GM19455 (cell line): Measurements from ENCODE around the gene ANTKMT.
"Not testable (repeated sequence)": the region's sequence is repeated elsewhere in the genome, so short reads cannot be mapped to it uniquely, and the experiment has no call there.

Source experiments
- ATAC-seq: cut with Tn5 transposase; IDR thresholded peaks from one replicate; pipeline ENCODE4 v1.9.1; 2021; ENCODE audit not compliant: unreplicated experiment

Gene ANTKMT

GRCh38 chr16:680967-681745 lies 39.8 kb upstream of the ANTKMT start:
- ATAC-seq: no peak

- ATAC-seq: no peak
Measured at GRCh38 chr16:681746-682427, 39.1 kb upstream of the ANTKMT start.

GRCh38 chr16:682493-683395 lies 38.2 kb upstream of the ANTKMT start:
- no peak for ATAC-seq

GRCh38 chr16:683396-684070 lies 37.4 kb upstream of the ANTKMT start:
- no peak for ATAC-seq

- peak; percentile 52 for ATAC-seq
Measured at GRCh38 chr16:684071-684794, 36.7 kb upstream of the ANTKMT start, which contains the start of gene JMJD8. TSS of gene JMJD8 (minus strand) at chr16:684334. CDS start at chr16:684319, 15 bp downstream.

GRCh38 chr16:684961-685696 lies 35.8 kb upstream of the ANTKMT start:
- no peak for ATAC-seq

- no peak for ATAC-seq
Measured at GRCh38 chr16:685967-686366, 35.0 kb upstream of the ANTKMT start.

- ATAC-seq: no peak
Measured at GRCh38 chr16:686459-687260, 34.3 kb upstream of the ANTKMT start.

- no peak for ATAC-seq
Measured at GRCh38 chr16:687499-687898, 33.4 kb upstream of the ANTKMT start.

- ATAC-seq: no peak
Measured at GRCh38 chr16:689175-689897, 31.6 kb upstream of the ANTKMT start.

- not testable (repeated sequence) for ATAC-seq
Measured at GRCh38 chr16:691242-691641, 29.7 kb upstream of the ANTKMT start.

- no peak for ATAC-seq
Measured at GRCh38 chr16:692356-693108, 28.4 kb upstream of the ANTKMT start.

GRCh38 chr16:693364-693763 lies 27.6 kb upstream of the ANTKMT start:
- no peak for ATAC-seq

GRCh38 chr16:693766-694165 lies 27.2 kb upstream of the ANTKMT start:
- ATAC-seq: no peak

GRCh38 chr16:694187-694862 lies 26.6 kb upstream of the ANTKMT start:
- no peak for ATAC-seq

GRCh38 chr16:694863-695354 lies 26.0 kb upstream of the ANTKMT start:
- ATAC-seq: no peak
